HEK293T (cell line): ENCODE results near the gene PAQR4.

Source experiments
- CTCF ChIA-PET: fragments of 350-600 bp; formaldehyde crosslinking; extraction: SDS; loops from one replicate; lab custom pipeline; 2021; ENCODE audit warnings: antibody characterized with exemption, inconsistent platforms; lab: Yijun Ruan, JAX
- POLR2A ChIA-PET: fragments of 350-600 bp; formaldehyde crosslinking; extraction: SDS; loops from one replicate; lab custom pipeline; 2020; ENCODE audit warnings: antibody characterized with exemption, inconsistent platforms; lab: Yijun Ruan, JAX
- DNase-seq: peaks from one replicate; pipeline ENCODE4 v3.0.0; 2012; ENCODE audit warnings: mixed read lengths; ENCODE audit errors: extremely low spot score
- ARNT ChIP-seq: fragments of 450-650 bp; IDR thresholded peaks from 2 replicates; pipeline ENCODE4 v1.6.1; 2017; ENCODE audit warnings: mild to moderate bottlenecking
- BHLHE40 ChIP-seq: fragments of 450-650 bp; IDR thresholded peaks from 2 replicates; pipeline ENCODE4 v1.6.1; 2016; ENCODE audit warnings: mild to moderate bottlenecking, moderate library complexity, borderline replicate concordance
- CTBP1 ChIP-seq: fragments of 450-650 bp; IDR thresholded peaks from 2 replicates; pipeline ENCODE4 v1.6.1; 2016; ENCODE audit warnings: borderline replicate concordance
- ELF4 ChIP-seq: fragments of 450-650 bp; IDR thresholded peaks from 2 replicates; pipeline ENCODE4 v1.6.1; 2017; ENCODE audit warnings: antibody characterized with exemption
- FOXA1 ChIP-seq: fragments of 450-650 bp; IDR thresholded peaks from 2 replicates; pipeline ENCODE4 v1.6.1; 2016; ENCODE audit warnings: mild to moderate bottlenecking
- FOXK2 ChIP-seq: fragments of 450-650 bp; IDR thresholded peaks from 2 replicates; pipeline ENCODE4 v1.6.1; 2016; ENCODE audit warnings: mild to moderate bottlenecking
- FOXM1 ChIP-seq: fragments of 450-650 bp; IDR thresholded peaks from 2 replicates; pipeline ENCODE4 v1.6.1; 2017; ENCODE audit warnings: mild to moderate bottlenecking, borderline replicate concordance
- HDGF ChIP-seq: fragments of 450-650 bp; IDR thresholded peaks from 2 replicates; pipeline ENCODE4 v1.6.1; 2017; ENCODE audit warnings: antibody characterized with exemption, borderline replicate concordance
- L3MBTL2 ChIP-seq: fragments of 450-650 bp; conservative IDR thresholded peaks from 2 replicates; pipeline ENCODE4 v1.6.1; 2016; ENCODE audit warnings: mild to moderate bottlenecking
- LEF1 ChIP-seq: fragments of 450-650 bp; IDR thresholded peaks from 2 replicates; pipeline ENCODE4 v1.6.1; 2017; ENCODE audit warnings: mild to moderate bottlenecking, borderline replicate concordance
- NFRKB ChIP-seq: fragments of 450-650 bp; IDR thresholded peaks from 2 replicates; pipeline ENCODE4 v1.6.1; 2016; ENCODE audit warnings: mild to moderate bottlenecking, moderate library complexity
- PKNOX1 ChIP-seq: fragments of 450-650 bp; IDR thresholded peaks from 2 replicates; pipeline ENCODE4 v1.6.1; 2016
- SP1 ChIP-seq: fragments of 450-650 bp; IDR thresholded peaks from 2 replicates; pipeline ENCODE4 v1.6.1; 2017
- SUZ12 ChIP-seq: fragments of 450-650 bp; IDR thresholded peaks from 2 replicates; pipeline ENCODE4 v1.6.1; 2016; ENCODE audit warnings: mild to moderate bottlenecking
- TARDBP ChIP-seq: fragments of 450-650 bp; IDR thresholded peaks from 2 replicates; pipeline ENCODE4 v1.6.1; 2016
- ZNF384 ChIP-seq: fragments of 450-650 bp; IDR thresholded peaks from 2 replicates; pipeline ENCODE4 v1.6.1; 2016

PAQR4 gene

GRCh38 chr16:3009568-3010390, 40.6 kb downstream of the PAQR4 start:
- DNase-seq, result no peak
- CTCF ChIA-PET, result interaction anchor here (0.6 to 1.7 kb wide), 4 partner anchors 9 to 23 kb away, joined by 3 to 6 read pairs (median 4); no protein-coding TSS in a partner anchor
- TF ChIP-seq ZNF384, result no peak
- POLR2A ChIA-PET, result interaction anchor here (1.3 to 4.3 kb wide), 3 partner anchors 9 to 29 kb away, joined by 3 to 44 read pairs (median 6); partner anchors contain the start of genes CLDN6, HCFC1R1, PKMYT1 and THOC6

- ChIA-PET POLR2A (interaction anchor here (1.3 to 4.3 kb wide), 3 partner anchors 8 to 30 kb away, joined by 3 to 44 read pairs (median 6); partner anchors contain the start of genes CLDN6, HCFC1R1, PKMYT1 and THOC6), CTCF (interaction anchor here (0.7 to 1.7 kb wide), 3 partner anchors 8 to 21 kb away, joined by 3 to 6 read pairs (median 3); no protein-coding TSS in a partner anchor)
- TF ChIP-seq CTBP1 (no peak), TARDBP (no peak), ELF4 (no peak), L3MBTL2 (no peak), ZNF384 (no peak), FOXA1 (no peak), ARNT (no peak), NFRKB (no peak), PKNOX1 (no peak)
- DNase-seq, result no peak
Observed at GRCh38 chr16:3010510-3010909, 41.4 kb downstream of the PAQR4 start.

GRCh38 chr16:3012246-3012645, 43.1 kb downstream of the PAQR4 start:
- POLR2A ChIA-PET, result interaction anchor here (1.0 to 4.3 kb wide), 4 partner anchors 10 to 32 kb away, joined by 3 to 44 read pairs (median 4); partner anchors contain the start of genes HCFC1R1, PKMYT1, THOC6 and TNFRSF12A
- CTCF ChIA-PET, result interaction anchor here (0.9 kb wide), 1 partner anchor 16 kb away, joined by 3 read pairs; no protein-coding TSS in a partner anchor
- no peak for TF ChIP-seq LEF1
- TF ChIP-seq L3MBTL2, result no peak
- TF ChIP-seq FOXA1, result no peak
- TF ChIP-seq FOXM1, result no peak
- TF ChIP-seq NFRKB, result no peak
- TF ChIP-seq FOXK2, result no peak
- no peak for TF ChIP-seq HDGF
- no peak for TF ChIP-seq ZNF384
- TF ChIP-seq SUZ12, result no peak
- no peak for TF ChIP-seq ELF4
- no peak for TF ChIP-seq PKNOX1
- TF ChIP-seq SP1, result no peak
- TF ChIP-seq BHLHE40, result no peak
- no peak for TF ChIP-seq ARNT
- no peak for TF ChIP-seq CTBP1
- no peak for TF ChIP-seq TARDBP
- DNase-seq, result no peak

- ChIA-PET POLR2A (interaction anchor here (1.2 to 4.3 kb wide), 2 partner anchors 9 to 26 kb away, joined by 3 to 44 read pairs; partner anchors contain the start of genes HCFC1R1, THOC6 and TNFRSF12A), CTCF (interaction anchor here (0.9 kb wide), 1 partner anchor 15 kb away, joined by 3 read pairs; no protein-coding TSS in a partner anchor)
Observed at GRCh38 chr16:3012828-3013420, 43.8 kb downstream of the PAQR4 start, which contains the start of gene CLDN9. Gene CLDN9, plus strand, starts transcription at chr16:3012923. Its CDS starts 440 bp downstream, at chr16:3013363.

GRCh38 chr16:3013491-3013951, 44.4 kb downstream of the PAQR4 start:
- ChIA-PET CTCF (interaction anchor here (0.8 kb wide), 1 partner anchor 18 kb away, joined by 3 read pairs; no protein-coding TSS in a partner anchor), POLR2A (interaction anchor here (0.7 kb wide), 1 partner anchor 31 kb away, joined by 3 read pairs; no protein-coding TSS in a partner anchor)
- no peak for DNase-seq
- TF ChIP-seq SUZ12, result no peak
- TF ChIP-seq ARNT, result no peak
- no peak for TF ChIP-seq L3MBTL2
- no peak for TF ChIP-seq CTBP1
- no peak for TF ChIP-seq FOXK2
- no peak for TF ChIP-seq FOXA1
- no peak for TF ChIP-seq ELF4
- no peak for TF ChIP-seq TARDBP
- no peak for TF ChIP-seq HDGF

More at GRCh38 chr16:3012828-3013420, 43.8 kb downstream of the PAQR4 start, which contains the start of gene CLDN9:
- DNase-seq, result no peak
- TF ChIP-seq HDGF, result no peak
- no peak for TF ChIP-seq ELF4
- TF ChIP-seq L3MBTL2, result no peak
- no peak for TF ChIP-seq ZNF384
- TF ChIP-seq PKNOX1, result no peak
